A673 (cell line): ENCODE data around the gene PMIS2. TPM values are rescaled to one million over a fixed set of nuclear protein-coding genes. Genes with fewer than 3 reads are reported as not detected.

Source experiments
- Bru-seq: library from RNA; stranded (reverse); fragments of 400-500 nt; gene quantifications from one replicate; lab custom pipeline; 2021; lab: Mats Ljungman, UMichigan
- BruChase-seq, 2 experiments: library from RNA; stranded (reverse); fragments of 400-500 nt; gene quantifications; one replicate each; lab custom pipeline; 2021; lab: Mats Ljungman, UMichigan
- BruUV-seq: library from RNA; stranded (reverse); fragments of 400-500 nt; replicated peaks from 2 replicates; lab custom pipeline; 2021; lab: Mats Ljungman, UMichigan
- CTCF ChIA-PET: fragments of 300-600 bp; sonication (Branson Sonifier 250); formaldehyde crosslinking; loops from one replicate; lab custom pipeline; 2022; ENCODE audit warnings: antibody characterized with exemption; lab: Charles Lee
- POLR2A ChIA-PET: fragments of 300-600 bp; sonication (Branson Sonifier 250); formaldehyde crosslinking; loops from one replicate; lab custom pipeline; 2022; ENCODE audit warnings: antibody characterized with exemption; ENCODE audit not compliant: low non-redundant PET; lab: Charles Lee
- DNase-seq: peaks from one replicate; pipeline ENCODE4 v3.0.0-alpha.2; 2015; ENCODE audit warnings: low spot score
- H3K27ac ChIP-seq: fragments of 200-600 bp; sonication (generic); 2 replicates; pipeline ENCODE4 v1.5.1; 2016; ENCODE audit warnings: mixed run types, low read depth, mild to moderate bottlenecking, mixed read lengths, antibody characterized with exemption, low read length; ENCODE audit not compliant: poor library complexity, severe bottlenecking
- H3K27me3 ChIP-seq: fragments of 200-600 bp; sonication (generic); replicated peaks from 2 replicates; pipeline ENCODE4 v1.6.1; 2017; ENCODE audit warnings: mixed run types, low read depth, mild to moderate bottlenecking, mixed read lengths, antibody characterized with exemption, low read length; ENCODE audit not compliant: insufficient read depth, poor library complexity
- H3K36me3 ChIP-seq: fragments of 200-600 bp; sonication (generic); 2 replicates; pipeline ENCODE4 v1.6.1; 2016; ENCODE audit warnings: mixed run types, mild to moderate bottlenecking, mixed read lengths, antibody characterized with exemption, low read length; ENCODE audit not compliant: insufficient read depth, poor library complexity, severe bottlenecking
- H3K4me1 ChIP-seq: fragments of 200-600 bp; sonication (generic); 2 replicates; pipeline ENCODE4 v1.6.1; 2017; ENCODE audit warnings: mixed run types, mild to moderate bottlenecking, mixed read lengths, antibody characterized with exemption, low read length; ENCODE audit not compliant: insufficient read depth, poor library complexity, severe bottlenecking
- H3K4me3 ChIP-seq: fragments of 200-600 bp; sonication (generic); 2 replicates; pipeline ENCODE4 v1.5.1; 2016; ENCODE audit warnings: low read depth, mixed run types, mild to moderate bottlenecking, mixed read lengths, low read length; ENCODE audit not compliant: poor library complexity, severe bottlenecking
- H3K9me3 ChIP-seq: fragments of 200-600 bp; sonication (generic); 2 replicates; pipeline ENCODE4 v1.6.1; 2016; ENCODE audit warnings: mixed run types, low read depth, mild to moderate bottlenecking, mixed read lengths, antibody characterized with exemption, low read length; ENCODE audit not compliant: poor library complexity, severe bottlenecking
- CTCF ChIP-seq: fragments of 300-800, 200-600 bp; sonication (generic); conservative IDR thresholded peaks from 2 replicates; pipeline ENCODE4 v1.5.1; 2017; ENCODE audit warnings: low read depth, mild to moderate bottlenecking, antibody characterized with exemption, low read length, moderate library complexity, mixed read lengths
- EZH2 ChIP-seq: fragments of 200-600 bp; sonication (generic); IDR thresholded peaks from 2 replicates; pipeline ENCODE4 v1.6.1; 2017; ENCODE audit warnings: borderline replicate concordance, low read depth, mild to moderate bottlenecking, mixed read lengths, antibody characterized with exemption, low read length; ENCODE audit not compliant: poor library complexity, severe bottlenecking
- intact Hi-C: fragments of 100-400 bp; cut with micrococcal nuclease; formaldehyde crosslinking; loops from one replicate; pipeline ENCODE4 v1.10.0; 2022; ENCODE audit not compliant: unreplicated experiment
- long read RNA-seq: library from polyadenylated mRNA; stranded (forward); transcript quantifications from one replicate; pipeline ENCODE4 v2.0.0, GENCODE V29; 2022
- total RNA-seq: library from RNA; stranded (reverse); gene quantifications from 2 replicates; pipeline ENCODE4 v1.2.3, GENCODE V29; 2021

PMIS2 gene
- not detected in 2 replicates for total RNA-seq
- Bru-seq, nascent RNA, result not detected
- BruChase-seq, experiment 1, labeled RNA remaining after a 2-hour chase, result not detected
- BruChase-seq, experiment 2, labeled RNA remaining after a 6-hour chase, result not detected
- long read RNA-seq, result 0 reads

- Histone ChIP-seq H3K9me3 (no peaks in the 10 kb centered on the region), H3K27ac (no peak within 1 kb of the TSS), H3K27me3 (peaks cover 12% of the 10 kb centered on the region), H3K4me3 (no peak within 1 kb of the TSS), H3K4me1 (no peaks in the 10 kb centered on the region), H3K36me3 (no peaks in the 10 kb centered on the region)
- POLR2A ChIA-PET, result no interaction called here
- intact Hi-C loops, result no loop called here
- TF ChIP-seq EZH2, result no peak
- TF ChIP-seq CTCF, result no peak
- CTCF ChIA-PET, result interaction anchor here (0.7 kb wide), 1 partner anchor 536 kb away, joined by 6 read pairs; no protein-coding TSS in a partner anchor
- no TSS peak for BruUV-seq
- peak; percentile 62 for DNase-seq
Observed at GRCh38 chr19:35585848-35586247, at the start of gene PMIS2. PMIS2 (plus strand) TSS chr19:35586173; CDS start chr19:35586260, 87 bp downstream.

- intact Hi-C loops, result no loop called here
- Histone ChIP-seq H3K9me3 (no peaks in the 10 kb centered on the region), H3K27ac (no peak overlapping the region), H3K27me3 (peaks cover 3% of the 10 kb centered on the region), H3K4me3 (no peak overlapping the region), H3K4me1 (peaks cover 2% of the 10 kb centered on the region), H3K36me3 (no peaks in the 10 kb centered on the region)
- DNase-seq, result no peak
- CTCF ChIA-PET, result no interaction called here
- no TSS peak for BruUV-seq
- POLR2A ChIA-PET, result no interaction called here
- TF ChIP-seq EZH2, result no peak
- TF ChIP-seq CTCF, result no peak
Observed at GRCh38 chr19:35539314-35539713, 46.7 kb upstream of the PMIS2 start.

- CTCF ChIA-PET, result no interaction called here
- intact Hi-C loops, result no loop called here
- POLR2A ChIA-PET, result no interaction called here
Observed at GRCh38 chr19:35539850-35540249, 46.1 kb upstream of the PMIS2 start.

More at GRCh38 chr19:35539850-35540249, 46.1 kb upstream of the PMIS2 start:
- no peak for DNase-seq
- no TSS peak for BruUV-seq
- Histone ChIP-seq H3K27me3 (no peaks in the 10 kb centered on the region), H3K4me1 (peaks cover 7% of the 10 kb centered on the region), H3K9me3 (no peaks in the 10 kb centered on the region), H3K27ac (no peak overlapping the region), H3K36me3 (no peaks in the 10 kb centered on the region), H3K4me3 (no peak overlapping the region)
- TF ChIP-seq EZH2 (no peak), CTCF (no peak)
